ENCODE results near the gene FBXW8.

The FBXW8 gene

DNA sequence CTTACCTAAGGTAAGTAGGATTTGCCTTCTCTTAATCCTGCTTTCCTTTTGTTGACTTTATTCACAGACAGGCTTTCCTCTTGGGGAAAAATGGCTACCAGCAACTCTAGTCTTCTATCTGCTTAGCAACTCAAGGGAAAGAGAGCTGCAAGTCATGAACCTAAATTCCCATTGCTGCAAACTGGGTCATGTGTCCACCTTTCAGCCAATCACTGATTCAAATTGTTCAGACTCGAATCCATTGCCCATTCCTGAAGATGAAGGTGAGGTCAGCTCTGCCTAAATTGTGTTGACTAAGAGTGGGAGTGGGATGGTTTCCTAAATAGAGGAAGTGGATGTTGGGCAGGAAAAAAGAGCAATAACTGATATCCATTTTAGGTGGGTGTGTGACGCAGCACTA lies 7.7 kb downstream of the FBXW8 start:
- H3K27ac ChIP-seq (replicated peaks; ENCODE audit: low read length): no peak overlapping the region
- peaks cover 5% of the 10 kb centered on the region for H3K79me1 ChIP-seq (ENCODE audit: low read depth, low read length)
- no peak overlapping the region for H3K18ac ChIP-seq (ENCODE audit: low read length)
- no peak overlapping the region for H2BK12ac ChIP-seq (ENCODE audit: low read length)
- no peak overlapping the region for H2BK5ac ChIP-seq (ENCODE audit: low read length)
- no peaks in the 10 kb centered on the region for H3K27me3 ChIP-seq (ENCODE audit: control insufficient read depth in 3 of 3, insufficient read depth in 3 of 3, low read depth in 1 of 3, low read length in 3 of 3)
- no peak overlapping the region for H3K23ac ChIP-seq (ENCODE audit: low read depth, low read length, poor library complexity)
- H2AFZ ChIP-seq (ENCODE audit: low read length): no peak overlapping the region
- H3K4me2 ChIP-seq (ENCODE audit: insufficient read depth, low read length, poor library complexity, severe bottlenecking): no peak overlapping the region
- H2AK5ac ChIP-seq (ENCODE audit: low read depth, low read length): no peak overlapping the region
- WGBS, 2 donors (ENCODE audit: extremely low coverage in 2 of 2, insufficient read length in 2 of 2, insufficient replicate concordance in 1 of 2): no CpG with 5 or more reads among the region's 2 CpGs
- H2BK120ac ChIP-seq (ENCODE audit: low read depth, low read length): no peak overlapping the region
- H3K4me3 ChIP-seq (ENCODE audit: low read length in 2 of 2): no peak overlapping the region
- no peak overlapping the region for H4K91ac ChIP-seq (ENCODE audit: low read depth, low read length, poor library complexity)
- H3K36me3 ChIP-seq (replicated peaks in 1 of 2; ENCODE audit: control insufficient read depth in 2 of 2, insufficient read depth in 2 of 2, low read length in 2 of 2): peaks cover 4 to 39% of the 10 kb centered on the region in 2 donors
- no peak overlapping the region for H4K8ac ChIP-seq (ENCODE audit: low read depth, low read length)
- no peak overlapping the region for H3K14ac ChIP-seq (ENCODE audit: low read length)
- no peak for DNase-seq (ENCODE audit: low spot score)
- no peaks in the 10 kb centered on the region for H3K9me3 ChIP-seq (replicated peaks in 1 of 2; ENCODE audit: control insufficient read depth in 2 of 2, insufficient read depth in 1 of 2, low read depth in 1 of 2, low read length in 2 of 2)
- no peak overlapping the region for H3K9ac ChIP-seq (ENCODE audit: low read depth, low read length, poor library complexity)
- no peak overlapping the region for H2BK15ac ChIP-seq (ENCODE audit: low read length)
- H3K4me1 ChIP-seq (ENCODE audit: control insufficient read depth in 2 of 2, insufficient read depth in 1 of 2, low read depth in 1 of 2, low read length in 2 of 2): peaks cover 0 to 3% of the 10 kb centered on the region in 2 donors
- no peak overlapping the region for H3K4ac ChIP-seq (ENCODE audit: low read length)

DNA sequence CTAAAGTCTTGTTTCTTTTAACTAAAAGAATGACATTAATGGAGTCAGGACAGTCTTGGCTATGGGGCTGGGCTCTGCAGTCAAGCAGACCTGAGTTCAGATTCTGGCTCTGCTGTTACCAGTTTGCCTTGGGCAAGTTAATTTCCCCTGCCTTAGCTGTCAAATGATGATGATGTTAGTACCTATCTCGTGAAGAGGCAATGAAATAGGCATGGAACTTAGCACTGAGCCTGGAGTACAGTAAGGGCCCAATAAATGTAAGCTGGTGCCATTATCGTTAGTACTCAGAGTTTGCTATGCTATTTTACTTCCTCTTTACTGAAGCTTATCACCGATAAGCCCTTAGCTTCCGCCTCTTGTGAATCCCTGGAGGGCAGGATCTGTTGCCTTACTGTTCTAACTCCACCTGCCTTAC lies 8.5 kb downstream of the FBXW8 start:
- Histone ChIP-seq H4K91ac (ENCODE audit: low read depth, low read length, poor library complexity) (no peak overlapping the region), H2AK5ac (ENCODE audit: low read depth, low read length) (no peak overlapping the region), H3K27ac (replicated peaks; ENCODE audit: low read length) (no peak overlapping the region), H3K9ac (ENCODE audit: low read depth, low read length, poor library complexity) (no peak overlapping the region), H3K27me3 (ENCODE audit: control insufficient read depth in 3 of 3, insufficient read depth in 3 of 3, low read depth in 1 of 3, low read length in 3 of 3) (no peaks in the 10 kb centered on the region), H4K8ac (ENCODE audit: low read depth, low read length) (no peak overlapping the region), H3K9me3 (replicated peaks in 1 of 2; ENCODE audit: control insufficient read depth in 2 of 2, insufficient read depth in 1 of 2, low read depth in 1 of 2, low read length in 2 of 2) (no peaks in the 10 kb centered on the region), H2BK12ac (ENCODE audit: low read length) (no peak overlapping the region), H2BK5ac (ENCODE audit: low read length) (no peak overlapping the region), H2BK120ac (ENCODE audit: low read depth, low read length) (no peak overlapping the region), H3K23ac (ENCODE audit: low read depth, low read length, poor library complexity) (no peak overlapping the region), H3K4me3 (ENCODE audit: low read length in 2 of 2) (no peak overlapping the region), H3K14ac (ENCODE audit: low read length) (no peak overlapping the region), H3K4me1 (ENCODE audit: control insufficient read depth in 2 of 2, insufficient read depth in 1 of 2, low read depth in 1 of 2, low read length in 2 of 2) (peaks cover 0 to 3% of the 10 kb centered on the region in 2 donors), H3K18ac (ENCODE audit: low read length) (no peak overlapping the region), H3K4me2 (ENCODE audit: insufficient read depth, low read length, poor library complexity, severe bottlenecking) (no peak overlapping the region), H3K4ac (ENCODE audit: low read length) (no peak overlapping the region), H2BK15ac (ENCODE audit: low read length) (no peak overlapping the region), H3K36me3 (replicated peaks in 1 of 2; ENCODE audit: control insufficient read depth in 2 of 2, insufficient read depth in 2 of 2, low read length in 2 of 2) (peaks cover 4 to 38% of the 10 kb centered on the region in 2 donors), H3K79me1 (ENCODE audit: low read depth, low read length) (peaks cover 4% of the 10 kb centered on the region), H2AFZ (ENCODE audit: low read length) (no peak overlapping the region)
- WGBS, 2 donors (ENCODE audit: extremely low coverage in 2 of 2, insufficient read length in 2 of 2, insufficient replicate concordance in 1 of 2): no CpG with 5 or more reads among the region's 4 CpGs
- no peak for DNase-seq (ENCODE audit: low spot score)

GRCh38 chr12:116919706-116920485 lies 9.1 kb downstream of the FBXW8 start:
- Histone ChIP-seq H3K23ac (ENCODE audit: low read depth, low read length, poor library complexity) (no peak overlapping the region), H3K9me3 (replicated peaks in 1 of 2; ENCODE audit: control insufficient read depth in 2 of 2, insufficient read depth in 1 of 2, low read depth in 1 of 2, low read length in 2 of 2) (no peaks in the 10 kb centered on the region), H2BK12ac (ENCODE audit: low read length) (no peak overlapping the region), H3K27ac (replicated peaks; ENCODE audit: low read length) (no peak overlapping the region), H2AK5ac (ENCODE audit: low read depth, low read length) (no peak overlapping the region), H3K4me2 (ENCODE audit: insufficient read depth, low read length, poor library complexity, severe bottlenecking) (no peak overlapping the region), H3K9ac (ENCODE audit: low read depth, low read length, poor library complexity) (no peak overlapping the region), H3K36me3 (replicated peaks in 1 of 2; ENCODE audit: control insufficient read depth in 2 of 2, insufficient read depth in 2 of 2, low read length in 2 of 2) (peaks cover 4 to 36% of the 10 kb centered on the region in 2 donors), H3K27me3 (ENCODE audit: control insufficient read depth in 3 of 3, insufficient read depth in 3 of 3, low read depth in 1 of 3, low read length in 3 of 3) (no peaks in the 10 kb centered on the region), H3K18ac (ENCODE audit: low read length) (no peak overlapping the region), H2BK120ac (ENCODE audit: low read depth, low read length) (no peak overlapping the region), H3K4me1 (ENCODE audit: control insufficient read depth in 2 of 2, insufficient read depth in 1 of 2, low read depth in 1 of 2, low read length in 2 of 2) (peaks cover 0 to 4% of the 10 kb centered on the region in 2 donors), H2BK5ac (ENCODE audit: low read length) (no peak overlapping the region), H3K14ac (ENCODE audit: low read length) (no peak overlapping the region), H3K4me3 (ENCODE audit: low read length in 2 of 2) (no peak overlapping the region), H2BK15ac (ENCODE audit: low read length) (no peak overlapping the region), H4K91ac (ENCODE audit: low read depth, low read length, poor library complexity) (no peak overlapping the region), H3K79me1 (ENCODE audit: low read depth, low read length) (peaks cover 4% of the 10 kb centered on the region), H4K8ac (ENCODE audit: low read depth, low read length) (no peak overlapping the region), H2AFZ (ENCODE audit: low read length) (no peak overlapping the region), H3K4ac (ENCODE audit: low read length) (no peak overlapping the region)
- no CpG with 5 or more reads among the region's 6 CpGs for WGBS, 2 donors (ENCODE audit: extremely low coverage in 2 of 2, insufficient read length in 2 of 2, insufficient replicate concordance in 1 of 2)
- DNase-seq (ENCODE audit: low spot score): no peak

- Histone ChIP-seq H4K8ac (ENCODE audit: low read depth, low read length) (no peak overlapping the region), H2BK12ac (ENCODE audit: low read length) (no peak overlapping the region), H3K27me3 (ENCODE audit: control insufficient read depth in 3 of 3, insufficient read depth in 3 of 3, low read depth in 1 of 3, low read length in 3 of 3) (no peaks in the 10 kb centered on the region), H2AK5ac (ENCODE audit: low read depth, low read length) (no peak overlapping the region), H4K91ac (ENCODE audit: low read depth, low read length, poor library complexity) (no peak overlapping the region), H2AFZ (ENCODE audit: low read length) (no peak overlapping the region), H3K27ac (replicated peaks; ENCODE audit: low read length) (no peak overlapping the region), H3K4me2 (ENCODE audit: insufficient read depth, low read length, poor library complexity, severe bottlenecking) (no peak overlapping the region), H3K14ac (ENCODE audit: low read length) (no peak overlapping the region), H3K36me3 (replicated peaks in 1 of 2; ENCODE audit: control insufficient read depth in 2 of 2, insufficient read depth in 2 of 2, low read length in 2 of 2) (peaks cover 4 to 35% of the 10 kb centered on the region in 2 donors), H3K9ac (ENCODE audit: low read depth, low read length, poor library complexity) (no peak overlapping the region), H3K23ac (ENCODE audit: low read depth, low read length, poor library complexity) (no peak overlapping the region), H3K9me3 (replicated peaks in 1 of 2; ENCODE audit: control insufficient read depth in 2 of 2, insufficient read depth in 1 of 2, low read depth in 1 of 2, low read length in 2 of 2) (no peaks in the 10 kb centered on the region), H3K4me1 (ENCODE audit: control insufficient read depth in 2 of 2, insufficient read depth in 1 of 2, low read depth in 1 of 2, low read length in 2 of 2) (peaks cover 0 to 7% of the 10 kb centered on the region in 2 donors), H2BK120ac (ENCODE audit: low read depth, low read length) (no peak overlapping the region), H3K4ac (ENCODE audit: low read length) (no peak overlapping the region), H2BK5ac (ENCODE audit: low read length) (no peak overlapping the region), H3K18ac (ENCODE audit: low read length) (no peak overlapping the region), H3K79me1 (ENCODE audit: low read depth, low read length) (peaks cover 2% of the 10 kb centered on the region), H2BK15ac (ENCODE audit: low read length) (no peak overlapping the region), H3K4me3 (ENCODE audit: low read length in 2 of 2) (no peak overlapping the region)
- no CpG with 5 or more reads among the region's 3 CpGs for WGBS, 2 donors (ENCODE audit: extremely low coverage in 2 of 2, insufficient read length in 2 of 2, insufficient replicate concordance in 1 of 2)
- DNase-seq (ENCODE audit: low spot score): no peak
Measured at GRCh38 chr12:116920939-116921338, 10.2 kb downstream of the FBXW8 start.

Data from neuronal stem cell (in vitro differentiated cells).